ENCODE results near the gene TMEM266. TPM values are rescaled to one million over a fixed set of nuclear protein-coding genes. Genes with fewer than 3 reads are reported as not detected.

TMEM266 gene
- total RNA-seq, 1 donor from 2014 or later, result 1.8 TPM

DNA sequence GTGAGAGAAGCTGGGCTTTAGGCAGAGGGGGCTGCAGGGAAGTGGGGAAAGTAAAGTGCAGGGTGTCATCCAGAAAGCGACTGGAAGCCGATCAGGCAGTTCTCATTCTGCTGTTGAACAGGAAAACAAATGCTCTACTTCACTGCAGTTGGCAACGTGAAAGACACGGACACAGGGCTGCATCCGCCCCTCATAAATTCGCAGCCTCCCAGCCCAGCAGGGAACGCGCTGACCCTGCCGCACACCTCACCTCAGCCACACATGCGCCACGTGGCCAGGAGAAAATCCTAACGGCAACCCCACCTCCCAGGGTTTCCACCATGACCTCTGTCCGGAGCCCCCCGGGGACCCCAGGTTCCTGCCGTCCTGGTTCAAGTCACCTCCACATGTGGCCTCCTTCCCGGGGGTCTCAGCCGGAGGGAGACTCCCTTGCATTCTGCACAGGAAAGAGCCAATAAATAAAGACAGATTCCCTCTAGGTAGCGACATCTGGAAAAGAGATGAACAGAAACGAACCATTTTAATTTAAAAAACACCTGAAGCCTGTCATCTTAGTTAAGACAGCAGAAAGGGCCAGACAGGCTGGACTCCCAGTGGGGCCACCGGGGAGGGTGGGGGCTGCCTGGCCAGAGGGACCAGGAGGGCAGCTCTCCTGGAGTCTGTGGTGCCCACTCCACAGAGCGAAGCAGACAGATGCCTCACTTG, 118.7 kb downstream of the TMEM266 start:
- H3K36me3 Mint-ChIP-seq, result no peaks in the 10 kb centered on the region
- no peaks in the 10 kb centered on the region for H3K4me1 Mint-ChIP-seq
- no peak for DNase-seq (ENCODE audit: low spot score in 2 of 2, unreplicated experiment in 2 of 2)
- H3K27me3 Mint-ChIP-seq (ENCODE audit: low read depth), result peaks cover 27% of the 10 kb centered on the region
- TF ChIP-seq, protein P1, sequence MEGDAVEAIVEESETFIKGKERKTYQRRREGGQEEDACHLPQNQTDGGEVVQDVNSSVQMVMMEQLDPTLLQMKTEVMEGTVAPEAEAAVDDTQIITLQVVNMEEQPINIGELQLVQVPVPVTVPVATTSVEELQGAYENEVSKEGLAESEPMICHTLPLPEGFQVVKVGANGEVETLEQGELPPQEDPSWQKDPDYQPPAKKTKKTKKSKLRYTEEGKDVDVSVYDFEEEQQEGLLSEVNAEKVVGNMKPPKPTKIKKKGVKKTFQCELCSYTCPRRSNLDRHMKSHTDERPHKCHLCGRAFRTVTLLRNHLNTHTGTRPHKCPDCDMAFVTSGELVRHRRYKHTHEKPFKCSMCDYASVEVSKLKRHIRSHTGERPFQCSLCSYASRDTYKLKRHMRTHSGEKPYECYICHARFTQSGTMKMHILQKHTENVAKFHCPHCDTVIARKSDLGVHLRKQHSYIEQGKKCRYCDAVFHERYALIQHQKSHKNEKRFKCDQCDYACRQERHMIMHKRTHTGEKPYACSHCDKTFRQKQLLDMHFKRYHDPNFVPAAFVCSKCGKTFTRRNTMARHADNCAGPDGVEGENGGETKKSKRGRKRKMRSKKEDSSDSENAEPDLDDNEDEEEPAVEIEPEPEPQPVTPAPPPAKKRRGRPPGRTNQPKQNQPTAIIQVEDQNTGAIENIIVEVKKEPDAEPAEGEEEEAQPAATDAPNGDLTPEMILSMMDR (IDR thresholded peaks at IDR 0.05; ENCODE audit: unreplicated experiment), result no peak
- H3K4me3 Mint-ChIP-seq, result no peak overlapping the region
- no peak overlapping the region for H3K27ac Mint-ChIP-seq
- H3K9me3 Mint-ChIP-seq, result no peaks in the 10 kb centered on the region

DNA sequence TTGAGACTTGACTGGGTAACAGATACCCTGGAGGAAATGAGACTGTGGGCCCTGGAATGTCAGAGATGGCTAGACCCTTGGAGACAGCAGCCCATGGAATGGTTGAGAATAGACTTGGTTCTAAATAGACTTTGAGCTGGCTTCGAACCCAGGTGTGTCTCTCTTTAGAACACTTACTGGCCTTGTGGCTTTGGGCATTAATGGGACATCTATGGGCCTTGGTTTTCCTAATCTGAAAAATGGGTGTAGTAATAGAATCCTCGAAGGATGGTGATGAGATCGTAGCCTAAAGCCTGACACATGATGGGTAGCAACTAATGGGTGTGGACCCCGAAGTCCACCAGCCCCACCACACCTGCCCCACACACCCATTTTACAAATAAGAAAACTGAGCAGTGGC, 119.2 kb downstream of the TMEM266 start:
- H3K36me3 Mint-ChIP-seq, result no peaks in the 10 kb centered on the region
- TF ChIP-seq, protein P1 (IDR thresholded peaks at IDR 0.05; ENCODE audit: unreplicated experiment), result no peak
- H3K4me3 Mint-ChIP-seq, result no peak overlapping the region
- peaks cover 30% of the 10 kb centered on the region for H3K27me3 Mint-ChIP-seq (ENCODE audit: low read depth)
- DNase-seq (ENCODE audit: low spot score in 2 of 2, unreplicated experiment in 2 of 2), result no peak
- no peak overlapping the region for H3K27ac Mint-ChIP-seq
- H3K4me1 Mint-ChIP-seq, result peaks cover 5% of the 10 kb centered on the region
- no peaks in the 10 kb centered on the region for H3K9me3 Mint-ChIP-seq

DNA sequence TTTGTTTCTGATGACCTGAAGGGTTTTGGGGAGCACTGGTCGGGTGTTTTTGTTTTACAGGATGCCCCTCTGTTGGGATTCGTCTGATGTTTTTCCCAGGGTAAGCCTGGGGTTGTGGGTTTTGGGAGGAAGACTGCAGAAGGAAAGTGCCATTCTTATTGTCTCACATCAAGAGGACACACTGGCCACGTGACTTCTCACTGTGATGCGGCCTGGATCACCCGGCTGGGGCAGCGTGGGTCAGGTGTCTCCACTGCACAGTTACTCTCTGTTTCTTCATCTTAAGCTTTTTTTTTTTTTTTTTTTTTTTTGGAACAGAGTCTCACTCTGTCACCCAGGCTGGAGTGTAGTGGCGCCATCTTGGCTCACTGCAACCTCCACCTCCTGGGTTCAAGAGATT, 120.5 kb downstream of the TMEM266 start:
- Mint-ChIP-seq H3K27ac (no peak overlapping the region), H3K9me3 (no peaks in the 10 kb centered on the region), H3K36me3 (no peaks in the 10 kb centered on the region), H3K4me3 (no peak overlapping the region), H3K27me3 (ENCODE audit: low read depth) (peaks cover 30% of the 10 kb centered on the region), H3K4me1 (peaks cover 17% of the 10 kb centered on the region)
- DNase-seq (ENCODE audit: low spot score in 2 of 2, unreplicated experiment in 2 of 2), result no peak
- TF ChIP-seq, protein P1 (IDR thresholded peaks at IDR 0.05; ENCODE audit: unreplicated experiment), result no peak

DNA sequence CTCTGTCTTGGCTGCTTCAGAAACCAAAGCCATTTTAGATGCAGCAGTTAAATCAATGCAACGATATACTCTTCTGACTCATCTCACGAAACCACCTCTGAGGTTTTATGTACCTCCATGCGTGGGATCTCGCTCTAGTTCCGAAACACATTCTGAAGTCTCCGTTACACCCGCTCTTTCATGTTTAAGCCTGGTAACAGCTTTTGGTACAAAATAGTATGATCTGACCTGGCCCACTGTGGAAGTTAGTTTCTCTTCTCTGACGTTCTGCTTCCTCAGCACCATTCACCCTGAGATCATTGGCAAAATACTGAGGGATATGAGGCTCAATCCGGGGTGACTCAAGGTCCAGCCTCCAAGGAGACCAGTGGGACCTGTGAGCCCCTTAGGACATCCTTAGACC, 121.9 kb downstream of the TMEM266 start:
- Mint-ChIP-seq H3K27ac (no peak overlapping the region), H3K4me1 (peaks cover 17% of the 10 kb centered on the region), H3K4me3 (no peak overlapping the region), H3K36me3 (no peaks in the 10 kb centered on the region), H3K27me3 (ENCODE audit: low read depth) (peaks cover 34% of the 10 kb centered on the region), H3K9me3 (no peaks in the 10 kb centered on the region)
- DNase-seq (ENCODE audit: low spot score in 2 of 2, unreplicated experiment in 2 of 2), result no peak
- TF ChIP-seq, protein P1 (IDR thresholded peaks at IDR 0.05; ENCODE audit: unreplicated experiment), result no peak

DNA sequence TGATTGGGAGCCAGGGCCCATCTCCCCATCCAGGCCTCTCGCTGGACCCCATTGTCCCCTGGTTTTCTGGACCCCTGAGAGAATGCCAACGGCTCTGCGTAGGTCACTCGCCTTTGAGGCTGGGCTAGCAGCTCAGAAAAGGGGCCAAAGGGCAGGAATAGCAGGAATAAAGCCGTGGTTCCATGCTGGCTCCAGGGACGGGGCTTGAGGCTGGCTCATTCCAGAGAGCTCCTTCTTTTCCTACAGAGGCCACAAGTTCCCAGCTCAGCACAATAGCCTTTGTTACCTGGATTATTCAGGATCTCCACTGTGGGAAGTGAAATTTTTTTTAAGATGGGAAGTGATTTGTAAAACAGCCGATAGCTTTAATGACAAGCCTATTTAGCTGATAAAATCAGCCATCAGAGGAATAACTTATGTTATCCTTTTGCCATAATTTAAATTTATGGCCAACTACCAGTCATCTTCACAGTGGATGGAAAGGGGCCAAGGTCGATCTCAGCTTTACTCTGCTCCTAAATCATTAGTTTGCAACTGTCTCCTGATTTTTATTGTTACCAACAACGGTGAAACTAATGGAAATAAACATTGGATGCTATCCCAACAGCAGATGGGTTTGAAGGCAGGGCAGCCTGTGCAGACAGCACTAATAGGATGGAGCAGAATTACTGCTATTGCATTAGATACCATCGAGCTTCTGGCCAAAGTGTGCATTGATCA, 124.3 kb downstream of the TMEM266 start:
- no peak for DNase-seq (ENCODE audit: low spot score in 2 of 2, unreplicated experiment in 2 of 2)
- Mint-ChIP-seq H3K9me3 (no peaks in the 10 kb centered on the region), H3K36me3 (no peaks in the 10 kb centered on the region), H3K4me3 (no peak overlapping the region), H3K27ac (no peak overlapping the region), H3K4me1 (peaks cover 17% of the 10 kb centered on the region), H3K27me3 (ENCODE audit: low read depth) (peaks cover 34% of the 10 kb centered on the region)
- TF ChIP-seq, protein P1 (IDR thresholded peaks at IDR 0.05; ENCODE audit: unreplicated experiment), result no peak
